ENCODE results near the gene IGF2R. TPM values are rescaled to one million over a fixed set of nuclear protein-coding genes. Genes with fewer than 3 reads are reported as not detected.

Gene IGF2R
- total and polyA plus RNA-seq, 8 donors, result 11.0 to 54.0 (median 34.7) TPM

DNA sequence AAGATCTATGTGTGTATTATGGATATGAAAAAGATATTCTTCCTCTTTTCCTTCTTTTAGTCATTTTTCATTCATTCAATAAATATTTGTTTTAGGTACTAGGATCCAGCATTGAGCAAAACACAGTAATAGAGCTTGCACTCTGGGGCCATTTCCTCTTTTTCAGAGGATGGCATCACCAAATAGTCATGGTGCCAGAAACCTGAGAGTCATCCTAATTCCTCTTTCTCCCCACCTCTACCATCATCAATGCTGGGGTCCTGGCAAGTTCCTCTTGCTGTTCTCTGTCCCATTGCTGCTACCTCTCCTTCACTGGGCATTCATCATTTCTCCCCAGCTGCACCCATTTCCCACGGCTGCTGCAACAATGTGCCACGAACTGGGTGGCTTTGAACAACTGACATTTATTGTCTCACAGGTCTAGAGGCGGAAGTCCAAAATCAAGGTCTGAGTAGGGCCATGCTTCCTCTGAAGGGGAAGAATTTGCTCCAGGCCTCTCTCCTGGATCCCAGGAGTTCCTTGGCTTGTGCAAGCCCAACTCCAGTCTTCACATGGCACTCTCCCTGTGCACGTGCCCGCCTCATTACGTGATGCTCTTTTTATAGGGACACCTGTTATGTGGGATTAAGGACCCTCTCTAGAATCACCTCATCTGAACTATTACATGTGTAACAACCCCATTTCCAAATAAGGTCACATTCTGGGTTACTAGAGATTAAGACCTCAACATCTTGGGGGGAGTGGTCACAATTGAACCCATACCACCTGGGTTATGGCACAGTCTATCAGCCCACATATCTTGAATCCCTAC is 9.5 kb upstream of the IGF2R start:
- 74 to 88% methylated on average over 6 of the region's 6 CpGs for WGBS, 2 donors
- intact Hi-C loops (cut with DNase I), result no loop called here
- FAIRE-seq, result no peak
- Histone ChIP-seq H3K27me3 (no peaks in the 10 kb centered on the region), H3K27ac (peak overlapping the region in 2 of 4 donors; percentile 37 to 46), H3K4me1 (no peaks in the 10 kb centered on the region), H3K36me3 (no peaks in the 10 kb centered on the region), H3K4me3 (no peak overlapping the region), H3K9me3 (no peaks in the 10 kb centered on the region)
- TF ChIP-seq, protein P1, sequence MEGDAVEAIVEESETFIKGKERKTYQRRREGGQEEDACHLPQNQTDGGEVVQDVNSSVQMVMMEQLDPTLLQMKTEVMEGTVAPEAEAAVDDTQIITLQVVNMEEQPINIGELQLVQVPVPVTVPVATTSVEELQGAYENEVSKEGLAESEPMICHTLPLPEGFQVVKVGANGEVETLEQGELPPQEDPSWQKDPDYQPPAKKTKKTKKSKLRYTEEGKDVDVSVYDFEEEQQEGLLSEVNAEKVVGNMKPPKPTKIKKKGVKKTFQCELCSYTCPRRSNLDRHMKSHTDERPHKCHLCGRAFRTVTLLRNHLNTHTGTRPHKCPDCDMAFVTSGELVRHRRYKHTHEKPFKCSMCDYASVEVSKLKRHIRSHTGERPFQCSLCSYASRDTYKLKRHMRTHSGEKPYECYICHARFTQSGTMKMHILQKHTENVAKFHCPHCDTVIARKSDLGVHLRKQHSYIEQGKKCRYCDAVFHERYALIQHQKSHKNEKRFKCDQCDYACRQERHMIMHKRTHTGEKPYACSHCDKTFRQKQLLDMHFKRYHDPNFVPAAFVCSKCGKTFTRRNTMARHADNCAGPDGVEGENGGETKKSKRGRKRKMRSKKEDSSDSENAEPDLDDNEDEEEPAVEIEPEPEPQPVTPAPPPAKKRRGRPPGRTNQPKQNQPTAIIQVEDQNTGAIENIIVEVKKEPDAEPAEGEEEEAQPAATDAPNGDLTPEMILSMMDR (IDR thresholded peaks at IDR 0.05), result no peak
- no peak for DNase-seq
- ATAC-seq, result peak in 2 of 4 donors; percentile 68 to 75

DNA sequence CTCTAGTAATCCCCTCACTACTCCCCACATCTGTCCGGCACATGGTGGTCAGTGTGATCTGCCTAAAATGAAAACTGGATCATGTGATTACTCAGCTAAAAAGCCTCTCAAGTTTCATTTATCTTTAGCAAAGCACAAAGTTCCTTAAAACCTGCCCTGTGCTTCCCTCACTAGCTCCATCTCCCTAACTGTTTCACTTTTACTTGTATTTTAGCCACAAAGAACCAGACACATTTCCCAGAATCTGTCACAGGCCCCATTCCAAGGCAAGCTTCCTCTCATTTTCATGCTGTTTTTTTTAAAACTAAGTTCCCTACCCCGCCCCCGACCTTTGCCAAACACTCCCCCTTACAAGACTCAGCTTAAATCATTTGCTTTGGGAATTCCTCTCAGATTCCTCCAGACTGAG is 8.9 kb upstream of the IGF2R start:
- no peaks in the 10 kb centered on the region for H3K27me3 ChIP-seq
- peak overlapping the region in 2 of 4 donors; percentile 37 to 46 for H3K27ac ChIP-seq
- ATAC-seq (peak in 2 of 4 donors; percentile 65 to 76), FAIRE-seq (no peak), DNase-seq (no peak)
- no peaks in the 10 kb centered on the region for H3K4me1 ChIP-seq
- H3K9me3 ChIP-seq, result no peaks in the 10 kb centered on the region
- TF ChIP-seq, protein P1 (IDR thresholded peaks at IDR 0.05), result no peak
- WGBS, 2 donors, result 68 to 70% methylated on average over 3 of the region's 3 CpGs
- no peak overlapping the region for H3K4me3 ChIP-seq
- no peaks in the 10 kb centered on the region for H3K36me3 ChIP-seq
- intact Hi-C loops (cut with DNase I), result no loop called here

DNA sequence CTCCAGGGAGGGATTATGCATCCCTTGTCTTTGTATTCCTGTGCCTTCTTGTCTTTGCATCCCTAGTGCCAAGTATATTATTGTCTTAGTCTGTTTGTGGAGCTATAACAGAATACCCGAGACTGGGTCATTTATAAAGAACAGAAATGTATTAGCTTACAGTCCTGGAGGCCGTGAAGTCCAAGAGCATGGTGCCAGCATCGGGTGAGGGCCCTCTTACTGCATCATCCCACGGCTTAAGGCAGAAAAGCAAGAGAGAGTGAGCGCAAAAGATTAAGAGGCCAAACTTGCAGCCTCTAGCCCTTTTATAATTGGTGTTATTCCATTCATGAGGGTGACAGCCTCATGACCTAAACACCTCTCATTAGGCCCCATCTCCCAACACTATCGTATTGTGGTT is 8.4 kb upstream of the IGF2R start:
- WGBS, 2 donors, result 85 to 93% methylated on average over 6 of the region's 6 CpGs
- DNase-seq, result no peak
- Histone ChIP-seq H3K4me3 (no peak overlapping the region), H3K27me3 (no peaks in the 10 kb centered on the region), H3K36me3 (no peaks in the 10 kb centered on the region), H3K4me1 (no peaks in the 10 kb centered on the region), H3K27ac (peak overlapping the region in 1 of 4 donors; percentile 46), H3K9me3 (no peaks in the 10 kb centered on the region)
- intact Hi-C loops (cut with DNase I), result no loop called here
- TF ChIP-seq, protein P1 (IDR thresholded peaks at IDR 0.05), result no peak
- FAIRE-seq, result no peak
- no peak for ATAC-seq

DNA sequence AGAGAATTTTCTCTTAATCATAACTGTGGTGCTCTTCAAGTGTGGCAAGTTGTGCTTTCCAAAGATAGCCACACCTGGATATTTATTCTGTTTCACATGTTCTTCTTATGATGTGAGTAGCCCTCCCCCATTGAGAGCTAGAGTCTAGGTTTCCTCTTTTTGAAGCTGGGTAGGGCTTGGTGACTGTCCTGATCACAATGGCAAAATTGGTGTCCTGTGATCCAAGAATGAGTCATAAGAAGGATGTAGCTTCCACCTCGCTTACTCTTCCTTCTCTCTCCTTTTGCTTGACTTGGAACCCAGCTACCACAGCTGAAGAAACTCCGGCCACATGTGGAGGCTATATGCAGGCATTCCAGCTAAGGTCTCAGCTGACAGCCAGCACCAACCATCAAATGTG is 7.4 kb upstream of the IGF2R start:
- Histone ChIP-seq H3K36me3 (no peaks in the 10 kb centered on the region), H3K27me3 (no peaks in the 10 kb centered on the region), H3K4me1 (no peaks in the 10 kb centered on the region), H3K4me3 (no peak overlapping the region), H3K27ac (no peak overlapping the region), H3K9me3 (no peaks in the 10 kb centered on the region)
- intact Hi-C loops (cut with DNase I), result no loop called here
- FAIRE-seq (no peak), DNase-seq (no peak), ATAC-seq (peak in 1 of 4 donors; percentile 31)
- 68 to 83% methylated on average over 2 of the region's 2 CpGs for WGBS, 2 donors
- TF ChIP-seq, protein P1 (IDR thresholded peaks at IDR 0.05), result no peak

DNA sequence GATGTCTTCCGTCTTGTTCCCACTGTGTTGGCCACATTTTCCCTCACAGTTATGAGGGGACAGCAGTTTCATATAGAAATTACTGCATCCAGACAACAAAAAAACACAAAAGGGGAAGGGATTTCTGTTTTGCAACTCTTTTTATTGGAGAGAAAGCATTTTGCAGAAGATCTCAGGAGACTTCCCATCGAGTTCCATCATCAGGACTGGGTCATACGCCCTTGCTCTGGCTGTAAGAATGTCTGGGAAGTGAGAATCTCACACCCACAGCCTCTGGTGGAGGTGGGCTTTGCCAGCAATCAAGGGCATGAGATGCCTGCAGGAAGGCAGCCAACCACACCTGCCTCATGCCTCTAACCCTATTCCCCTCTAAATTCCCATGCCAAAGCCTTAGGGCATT is 5.8 kb upstream of the IGF2R start:
- DNase-seq (no peak), FAIRE-seq (no peak), ATAC-seq (no peak)
- Histone ChIP-seq H3K36me3 (no peaks in the 10 kb centered on the region), H3K27ac (no peak overlapping the region), H3K4me1 (no peaks in the 10 kb centered on the region), H3K4me3 (no peak overlapping the region), H3K9me3 (no peaks in the 10 kb centered on the region), H3K27me3 (no peaks in the 10 kb centered on the region)
- intact Hi-C loops (cut with DNase I), result no loop called here
- 69 to 76% methylated on average over 3 of the region's 3 CpGs for WGBS, 2 donors
- TF ChIP-seq, protein P1 (IDR thresholded peaks at IDR 0.05), result no peak
